NCI-H2227 treated with DMSO at 0.1 percent for 48 hours (cell line): ENCODE data around the gene KRTAP5-6.

ENCODE experiments used
- DNase-seq: peaks from one replicate; lab custom pipeline; 2025; lab: John Stamatoyannopoulos, UW

The KRTAP5-6 gene

GRCh38 chr11:1702506-1702905 lies 5.5 kb downstream of the KRTAP5-6 start:
- no peak for DNase-seq

DNA sequence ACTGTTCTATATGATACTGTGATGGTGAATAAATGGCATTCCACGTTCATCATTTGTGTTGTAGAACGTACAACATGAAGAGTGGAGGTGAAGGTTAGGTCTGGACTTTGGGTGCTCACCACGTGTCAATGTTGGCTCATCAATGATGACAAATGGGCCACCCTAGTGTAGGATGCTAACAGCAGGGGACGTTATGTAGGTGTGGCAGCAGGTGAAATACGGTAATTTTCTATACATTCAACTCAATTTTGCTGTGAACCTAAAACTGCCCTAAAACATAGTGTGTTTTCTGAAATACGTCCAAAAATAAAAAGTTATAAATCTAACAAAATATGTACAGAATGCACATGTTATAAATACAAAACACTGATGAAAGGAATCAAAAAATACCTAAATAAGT lies 6.2 kb downstream of the KRTAP5-6 start:
- no peak for DNase-seq

- DNase-seq = no peak
Observed at GRCh38 chr11:1705126-1706052, 8.4 kb downstream of the KRTAP5-6 start.

DNA sequence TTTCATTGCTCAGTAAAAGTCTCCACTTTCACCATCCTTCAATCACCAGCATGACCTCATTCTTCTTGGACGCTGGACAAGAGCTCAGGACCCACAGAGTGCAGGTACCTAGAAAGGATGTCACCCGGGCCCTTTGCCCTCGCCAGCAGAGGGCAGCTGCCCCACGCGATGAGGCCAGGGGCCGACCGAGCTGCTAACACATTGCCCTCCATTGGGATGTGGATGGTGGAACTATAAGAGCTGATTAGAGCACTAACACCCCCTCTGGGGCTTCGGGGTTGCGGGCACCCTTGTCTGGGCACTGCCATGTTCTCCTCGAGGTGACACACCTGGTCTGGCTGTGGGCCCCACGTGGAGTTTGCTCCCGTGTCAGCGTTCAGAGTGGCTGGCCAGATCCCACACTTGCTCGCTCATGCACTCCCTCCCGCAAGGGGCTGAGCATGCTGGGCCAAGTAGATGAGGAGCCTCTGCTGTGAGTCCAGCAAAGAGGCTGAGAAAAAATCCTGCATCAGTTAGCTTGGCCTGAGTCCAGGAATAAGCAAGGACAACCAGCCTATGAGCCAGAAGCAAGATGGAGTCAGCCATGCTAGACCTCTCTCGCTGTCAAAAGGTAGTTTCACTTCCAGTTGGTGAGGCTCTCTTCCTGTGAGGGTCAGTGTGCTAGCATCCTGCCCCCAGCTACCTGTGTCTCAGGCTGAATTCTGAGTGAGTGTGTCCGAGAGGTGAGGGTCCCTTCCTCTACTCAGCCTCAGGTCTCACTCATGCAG lies 9.8 kb downstream of the KRTAP5-6 start:
- DNase-seq = no peak

- no peak for DNase-seq
Observed at GRCh38 chr11:1707751-1708150, 10.8 kb downstream of the KRTAP5-6 start.

DNA sequence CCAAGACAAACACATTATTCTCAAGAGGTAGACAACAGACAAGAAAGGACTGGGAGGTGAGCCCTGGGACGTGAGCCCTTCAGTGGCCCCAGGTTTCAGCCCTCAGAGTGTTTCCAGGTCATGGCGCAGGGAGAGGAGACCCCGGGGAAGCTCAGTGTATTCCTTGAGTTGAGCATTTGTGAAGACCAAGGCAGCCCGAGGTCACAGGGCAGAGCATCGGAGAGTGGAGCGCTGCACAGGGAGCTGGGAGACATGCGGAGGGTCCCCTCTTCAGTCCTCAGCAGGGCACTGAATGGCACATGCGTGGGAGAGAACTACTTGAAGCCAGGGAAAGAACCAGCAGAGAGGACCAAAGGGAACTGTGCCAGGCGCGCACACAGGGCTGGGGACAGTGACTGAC lies 11.7 kb downstream of the KRTAP5-6 start:
- no peak for DNase-seq

DNA sequence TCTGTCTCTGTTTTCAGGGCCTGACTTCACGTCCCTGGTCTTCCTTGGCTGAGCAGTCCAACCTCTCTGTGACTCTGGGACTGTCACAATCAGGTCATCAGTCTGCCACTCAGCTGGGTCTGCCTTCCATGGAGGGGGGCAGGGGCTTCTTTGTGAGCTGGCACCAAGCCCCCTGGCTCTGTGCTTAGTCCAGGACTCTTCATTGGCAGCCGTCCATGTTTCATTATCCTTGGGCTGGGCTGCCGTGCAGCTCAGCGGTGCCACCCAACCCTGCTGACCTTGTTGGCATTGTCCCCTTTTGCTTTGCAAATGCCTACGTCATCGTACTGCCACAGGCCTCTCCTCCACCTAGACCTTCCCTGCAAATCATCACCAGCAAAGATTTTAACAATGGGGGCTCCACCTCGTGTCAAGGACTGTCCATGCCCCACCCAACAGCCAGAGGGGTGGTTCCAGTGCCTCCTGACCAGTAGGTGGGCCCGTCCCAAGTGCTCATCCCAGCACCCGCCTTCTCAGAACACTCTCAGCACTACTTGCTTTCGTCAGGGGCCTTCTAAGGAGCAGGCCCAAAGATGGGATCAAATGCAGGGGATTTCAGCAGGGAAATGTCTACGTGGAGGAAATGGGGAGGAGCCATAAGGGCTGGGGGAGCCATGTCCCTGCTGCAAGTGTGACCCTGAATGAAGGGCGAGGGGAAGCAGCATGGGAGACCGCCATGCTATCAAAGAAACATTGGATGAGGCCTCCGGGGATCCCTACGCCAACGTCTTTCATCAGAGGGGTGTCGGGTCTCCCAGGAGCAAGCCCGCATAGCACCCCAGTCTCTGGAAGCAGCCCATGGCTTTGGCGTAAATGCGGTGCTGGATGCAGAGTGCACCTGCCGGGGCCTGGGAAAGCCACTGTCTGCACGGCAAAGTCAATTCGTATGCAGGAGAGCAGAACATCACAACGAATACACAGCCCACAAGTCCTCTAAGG lies 18.2 kb downstream of the KRTAP5-6 start:
- no peak for DNase-seq

DNA sequence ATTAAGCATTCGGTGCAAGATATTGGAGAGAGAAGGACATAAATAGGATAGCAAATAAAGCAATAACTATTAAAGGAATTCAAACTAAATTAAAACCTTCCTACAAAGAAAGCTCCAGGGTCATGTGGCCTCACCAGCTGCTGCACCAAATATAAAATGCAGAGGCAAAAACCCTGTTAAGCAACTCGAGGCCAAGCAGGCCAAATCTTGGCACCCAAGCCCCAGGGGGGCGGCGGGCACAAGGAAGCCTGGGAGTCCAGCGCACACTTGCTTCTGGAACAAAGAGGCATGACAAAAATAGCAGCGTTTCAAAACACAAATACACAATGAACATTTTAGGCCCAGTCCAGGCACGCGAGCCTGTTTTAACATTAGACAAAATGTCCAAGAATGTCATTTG lies 20.8 kb downstream of the KRTAP5-6 start:
- DNase-seq = no peak

DNA sequence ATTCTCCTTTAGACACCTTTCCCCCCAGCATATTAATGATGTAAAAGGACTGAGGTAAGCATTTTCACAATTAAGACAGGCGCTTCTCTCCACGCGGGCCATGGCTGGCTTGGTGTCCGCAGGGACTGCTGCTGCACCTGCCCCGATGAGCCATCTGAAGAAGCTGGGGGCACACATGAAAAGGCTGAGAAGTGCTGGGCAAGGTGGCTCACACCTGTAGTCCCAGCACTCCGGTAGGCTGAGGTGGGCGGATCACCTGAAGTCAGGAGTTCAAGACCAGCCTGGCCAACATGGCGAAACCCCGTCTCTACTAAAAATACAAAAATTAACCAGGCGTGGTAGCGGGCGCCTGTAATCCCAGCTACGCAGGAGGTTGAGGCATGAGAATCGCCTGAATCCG lies 21.3 kb downstream of the KRTAP5-6 start:
- DNase-seq = no peak

DNA sequence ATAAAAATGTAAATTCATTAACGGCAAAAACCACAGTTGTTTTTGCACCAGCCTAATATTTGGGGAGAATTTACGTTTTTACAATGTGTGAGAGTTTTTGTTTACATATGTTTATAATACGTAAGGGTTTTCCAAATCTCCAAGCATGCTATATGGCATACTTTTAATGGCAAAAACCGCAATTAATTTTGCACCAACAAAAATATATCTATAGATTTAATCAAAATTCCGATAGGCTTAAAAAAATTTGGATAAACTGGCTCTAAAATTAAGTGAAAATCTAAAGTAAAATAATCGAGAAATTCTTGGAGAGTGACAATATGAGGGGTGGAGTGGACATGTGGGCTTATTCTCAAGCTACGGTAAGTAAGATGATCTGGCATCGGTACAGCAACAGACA lies 22.8 kb downstream of the KRTAP5-6 start:
- DNase-seq = no peak

DNA sequence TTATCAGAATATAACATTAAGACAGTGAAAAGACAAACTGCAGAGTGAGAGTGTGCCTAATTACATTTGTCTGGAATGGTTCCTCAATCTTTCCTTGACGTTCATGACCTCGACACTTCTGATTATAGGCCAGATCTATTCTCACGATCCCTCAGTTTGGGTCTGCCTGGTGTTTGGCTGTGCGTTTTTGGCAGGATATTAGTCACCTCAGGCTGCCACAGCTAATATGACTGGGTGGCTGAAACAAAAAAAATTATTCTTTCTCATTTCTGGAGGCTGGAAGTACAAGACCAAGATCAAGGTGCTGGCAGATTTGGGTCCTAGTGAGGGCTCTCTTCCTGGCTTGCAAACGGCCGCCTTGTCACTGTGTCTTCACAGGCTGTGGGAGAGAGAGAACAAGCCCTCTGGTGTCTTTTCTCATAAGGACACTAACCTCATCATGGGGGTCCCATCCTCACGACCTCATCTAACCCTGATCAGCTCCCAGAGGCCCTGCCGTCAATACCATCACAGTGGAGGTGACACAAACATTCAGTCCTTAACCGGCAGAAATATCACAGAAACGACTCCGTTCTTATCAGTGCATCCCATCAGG lies 30.2 kb downstream of the KRTAP5-6 start:
- no peak for DNase-seq

- no peak for DNase-seq
Observed at GRCh38 chr11:1727861-1728260, 30.9 kb downstream of the KRTAP5-6 start.

- DNase-seq = no peak
Observed at GRCh38 chr11:1728301-1728700, 31.3 kb downstream of the KRTAP5-6 start.

- no peak for DNase-seq
Observed at GRCh38 chr11:1728931-1729691, 32.1 kb downstream of the KRTAP5-6 start.

- DNase-seq = no peak
Observed at GRCh38 chr11:1729692-1730011, 32.7 kb downstream of the KRTAP5-6 start.

- no peak for DNase-seq
Observed at GRCh38 chr11:1730059-1730629, 33.1 kb downstream of the KRTAP5-6 start.

- no peak for DNase-seq
Observed at GRCh38 chr11:1731451-1732059, 34.6 kb downstream of the KRTAP5-6 start.

DNA sequence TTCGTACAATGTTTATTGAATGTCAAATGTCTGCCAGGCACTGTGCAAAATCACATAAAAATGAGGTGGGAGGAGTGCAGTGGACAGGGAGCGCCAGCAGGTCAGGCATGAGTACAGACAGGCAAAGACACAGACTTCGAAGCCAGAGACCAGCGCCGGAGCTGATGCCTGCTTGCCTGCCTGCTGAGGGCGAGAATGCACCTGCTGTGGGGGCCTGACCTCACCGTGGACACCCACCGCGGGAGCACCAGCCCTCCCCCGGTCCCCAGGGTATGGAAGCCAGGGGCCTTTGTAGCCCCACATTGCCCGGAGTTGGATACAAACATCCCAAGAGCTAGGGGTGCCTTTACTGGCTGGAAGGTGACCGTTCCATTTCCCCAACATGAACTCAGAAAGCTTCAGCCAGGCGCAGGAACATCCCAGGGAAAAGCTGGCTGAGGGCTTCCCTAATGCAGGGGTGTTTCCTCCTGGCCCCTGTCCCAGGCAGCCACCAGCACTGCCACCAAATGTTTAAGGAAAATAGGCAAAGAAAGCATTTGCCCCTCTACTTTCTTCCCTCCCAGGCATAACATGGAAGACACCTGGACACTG lies 35.5 kb downstream of the KRTAP5-6 start:
- no peak for DNase-seq

DNA sequence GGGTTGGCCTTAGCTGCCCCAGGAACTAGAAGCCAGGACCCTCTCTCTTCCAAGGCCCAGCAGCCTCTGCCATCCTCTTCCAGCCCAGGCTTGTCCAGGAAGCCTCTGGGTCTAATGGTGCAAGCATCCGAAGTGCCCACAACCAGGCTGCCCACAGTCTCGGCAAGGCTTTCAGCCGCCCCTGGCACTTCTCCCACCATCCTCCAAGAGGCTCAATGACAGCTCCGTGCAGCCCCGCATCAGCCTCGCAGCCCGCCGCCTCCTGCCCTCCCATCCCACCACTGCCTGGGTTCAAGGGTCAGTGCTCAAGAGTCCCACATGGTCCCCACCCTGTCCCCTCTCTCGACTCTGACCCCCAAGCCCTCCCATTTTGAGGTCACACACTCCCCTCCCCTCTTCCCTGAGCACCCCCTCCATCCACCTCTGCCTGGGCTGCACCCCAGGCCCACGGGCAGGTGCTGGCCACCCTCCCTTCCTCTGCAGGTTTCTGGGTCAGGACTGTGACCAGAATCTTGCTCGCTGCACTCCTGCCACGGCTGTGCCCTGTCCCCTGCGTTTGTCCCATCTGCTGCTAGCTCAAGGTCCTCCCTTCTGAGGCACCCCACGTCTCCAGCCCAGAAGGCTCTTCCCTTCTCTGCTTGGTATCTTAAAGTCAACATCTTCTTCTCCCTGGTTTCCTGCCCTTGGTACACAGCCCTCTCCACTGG lies 36.2 kb downstream of the KRTAP5-6 start:
- no peak for DNase-seq
